IgD-negative memory B cell (primary cell): ENCODE data around the gene FASTKD2. TPM values are rescaled to one million over a fixed set of nuclear protein-coding genes. Genes with fewer than 3 reads are reported as not detected.
"Not testable (repeated sequence)": the region's sequence is repeated elsewhere in the genome, so short reads cannot be mapped to it uniquely, and the experiment has no call there.

ENCODE experiments used
- H3K27ac Mint-ChIP-seq, 3 donors: one replicate each; pipeline ENCODE4 v1.8.0; 2020 to 2022; ENCODE audit warnings: mild to moderate bottlenecking in 3 of 3, mixed read lengths in 3 of 3, moderate library complexity in 1 of 3
- H3K27me3 Mint-ChIP-seq: one replicate; pipeline ENCODE4 v1.8.0; 2021; ENCODE audit warnings: mixed read lengths
- H3K36me3 Mint-ChIP-seq: one replicate; pipeline ENCODE4 v1.8.0; 2020; ENCODE audit warnings: mild to moderate bottlenecking, mixed read lengths
- H3K4me1 Mint-ChIP-seq, 3 donors: one replicate each; pipeline ENCODE4 v1.8.0; 2020 to 2022; ENCODE audit warnings: mixed read lengths in 3 of 3, mild to moderate bottlenecking in 1 of 3
- H3K4me3 Mint-ChIP-seq, 4 donors: one replicate each; pipeline ENCODE4 v1.8.0; 2020 to 2022; ENCODE audit warnings: mild to moderate bottlenecking in 4 of 4, mixed read lengths in 4 of 4, moderate library complexity in 3 of 4
- H3K9me3 Mint-ChIP-seq, 3 donors: one replicate each; pipeline ENCODE4 v1.8.0; 2020 to 2021; ENCODE audit warnings: mixed read lengths in 3 of 3, mild to moderate bottlenecking in 1 of 3
- polyA plus RNA-seq: library from polyadenylated mRNA; unstranded; fragments of 300-500 nt; fragmentation: Illumina TruSeq; gene quantifications from one replicate; pipeline ENCODE4 v1.2.3, GENCODE V29; 2021

The FASTKD2 gene
- polyA plus RNA-seq, 1 donor from 2014 or later = 20.2 TPM

GRCh38 chr2:206802654-206803514 lies 37.5 kb downstream of the FASTKD2 start:
- no peak overlapping the region for H3K27ac Mint-ChIP-seq
- H3K9me3 Mint-ChIP-seq = no peaks in the 10 kb centered on the region
- peaks cover 3% of the 10 kb centered on the region for H3K36me3 Mint-ChIP-seq
- no peaks in the 10 kb centered on the region for H3K27me3 Mint-ChIP-seq
- no peak overlapping the region for H3K4me3 Mint-ChIP-seq
- H3K4me1 Mint-ChIP-seq = peaks cover 4 to 9% (median 8%) of the 10 kb centered on the region in 3 donors

GRCh38 chr2:206804326-206804725 lies 38.9 kb downstream of the FASTKD2 start:
- H3K27me3 Mint-ChIP-seq = no peaks in the 10 kb centered on the region
- no peak overlapping the region for H3K4me3 Mint-ChIP-seq
- H3K4me1 Mint-ChIP-seq = peaks cover 4 to 6% (median 5%) of the 10 kb centered on the region in 3 donors
- no peaks in the 10 kb centered on the region for H3K9me3 Mint-ChIP-seq
- H3K27ac Mint-ChIP-seq = no peak overlapping the region
- peaks cover 3% of the 10 kb centered on the region for H3K36me3 Mint-ChIP-seq

- Mint-ChIP-seq H3K9me3 (no peaks in the 10 kb centered on the region), H3K4me1 (peaks cover 0 to under 1% (median 0%) of the 10 kb centered on the region in 3 donors), H3K4me3 (no peak overlapping the region), H3K27ac (no peak overlapping the region), H3K27me3 (no peaks in the 10 kb centered on the region), H3K36me3 (peaks cover 3% of the 10 kb centered on the region)
Measured at GRCh38 chr2:206805887-206806607, 40.6 kb downstream of the FASTKD2 start.

GRCh38 chr2:206807624-206808023 lies 42.2 kb downstream of the FASTKD2 start:
- H3K36me3 Mint-ChIP-seq, H3K9me3 Mint-ChIP-seq, H3K4me1 Mint-ChIP-seq, H3K4me3 Mint-ChIP-seq, H3K27me3 Mint-ChIP-seq, H3K27ac Mint-ChIP-seq: not testable (repeated sequence)

GRCh38 chr2:206812471-206812870 lies 47.1 kb downstream of the FASTKD2 start:
- H3K27me3 Mint-ChIP-seq, H3K27ac Mint-ChIP-seq, H3K4me1 Mint-ChIP-seq, H3K9me3 Mint-ChIP-seq, H3K4me3 Mint-ChIP-seq, H3K36me3 Mint-ChIP-seq: not testable (repeated sequence)

GRCh38 chr2:206814498-206814897 lies 49.1 kb downstream of the FASTKD2 start:
- Mint-ChIP-seq H3K9me3 (peaks cover 0 to 6% (median 0%) of the 10 kb centered on the region in 3 donors), H3K36me3 (no peaks in the 10 kb centered on the region), H3K27ac (no peak overlapping the region), H3K4me3 (no peak overlapping the region), H3K4me1 (peaks cover 0 to 2% (median 0%) of the 10 kb centered on the region in 3 donors), H3K27me3 (no peaks in the 10 kb centered on the region)

GRCh38 chr2:206820807-206821206 lies 55.4 kb downstream of the FASTKD2 start:
- H3K27ac Mint-ChIP-seq = no peak overlapping the region
- H3K4me3 Mint-ChIP-seq = no peak overlapping the region
- H3K9me3 Mint-ChIP-seq = peaks cover 0 to under 1% (median 0%) of the 10 kb centered on the region in 3 donors
- no peaks in the 10 kb centered on the region for H3K27me3 Mint-ChIP-seq
- H3K4me1 Mint-ChIP-seq = peaks cover 0 to under 1% (median 0%) of the 10 kb centered on the region in 3 donors
- peaks cover 4% of the 10 kb centered on the region for H3K36me3 Mint-ChIP-seq

- Mint-ChIP-seq H3K9me3 (no peaks in the 10 kb centered on the region), H3K4me1 (peaks cover 0 to 1% (median 0%) of the 10 kb centered on the region in 3 donors), H3K4me3 (no peak overlapping the region), H3K27ac (no peak overlapping the region), H3K36me3 (peaks cover 4% of the 10 kb centered on the region), H3K27me3 (no peaks in the 10 kb centered on the region)
Measured at GRCh38 chr2:206823178-206823577, 57.8 kb downstream of the FASTKD2 start.

GRCh38 chr2:206824087-206824618 lies 58.7 kb downstream of the FASTKD2 start:
- Mint-ChIP-seq H3K36me3 (peaks cover 4% of the 10 kb centered on the region), H3K4me3 (no peak overlapping the region)

GRCh38 chr2:206824993-206825392 lies 59.6 kb downstream of the FASTKD2 start:
- Mint-ChIP-seq H3K27me3 (no peaks in the 10 kb centered on the region), H3K4me1 (peaks cover 0 to 1% (median 0%) of the 10 kb centered on the region in 3 donors), H3K4me3 (no peak overlapping the region), H3K27ac (no peak overlapping the region), H3K9me3 (no peaks in the 10 kb centered on the region), H3K36me3 (peaks cover 4% of the 10 kb centered on the region)

More at GRCh38 chr2:206824087-206824618, 58.7 kb downstream of the FASTKD2 start:
- Mint-ChIP-seq H3K27ac (no peak overlapping the region), H3K27me3 (no peaks in the 10 kb centered on the region), H3K4me1 (peaks cover 0 to 1% (median 0%) of the 10 kb centered on the region in 3 donors), H3K9me3 (no peaks in the 10 kb centered on the region)

GRCh38 chr2:206831442-206831995 lies 66.1 kb downstream of the FASTKD2 start:
- Mint-ChIP-seq H3K9me3 (peaks cover 0 to 15% (median 1%) of the 10 kb centered on the region in 3 donors), H3K4me1 (no peaks in the 10 kb centered on the region), H3K4me3 (no peak overlapping the region), H3K27ac (no peak overlapping the region), H3K27me3 (no peaks in the 10 kb centered on the region), H3K36me3 (peaks cover 3% of the 10 kb centered on the region)

GRCh38 chr2:206832873-206833272 lies 67.5 kb downstream of the FASTKD2 start:
- Mint-ChIP-seq H3K4me1 (no peaks in the 10 kb centered on the region), H3K36me3 (peaks cover 3% of the 10 kb centered on the region), H3K9me3 (peaks cover 0 to 15% (median 1%) of the 10 kb centered on the region in 3 donors), H3K4me3 (no peak overlapping the region), H3K27ac (no peak overlapping the region), H3K27me3 (peaks cover 1% of the 10 kb centered on the region)

GRCh38 chr2:206833291-206833690 lies 67.9 kb downstream of the FASTKD2 start:
- peaks cover 3% of the 10 kb centered on the region for H3K36me3 Mint-ChIP-seq
- no peaks in the 10 kb centered on the region for H3K4me1 Mint-ChIP-seq
- H3K4me3 Mint-ChIP-seq = no peak overlapping the region
- H3K27me3 Mint-ChIP-seq = peaks cover 1% of the 10 kb centered on the region
- peaks cover 0 to 15% (median 1%) of the 10 kb centered on the region in 3 donors for H3K9me3 Mint-ChIP-seq
- H3K27ac Mint-ChIP-seq = no peak overlapping the region

GRCh38 chr2:206836722-206837121 lies 71.3 kb downstream of the FASTKD2 start:
- Mint-ChIP-seq H3K36me3 (peaks cover 3% of the 10 kb centered on the region), H3K4me1 (peaks cover 0 to 2% (median 0%) of the 10 kb centered on the region in 3 donors), H3K9me3 (peaks cover 3 to 15% (median 3%) of the 10 kb centered on the region in 3 donors), H3K27ac (no peak overlapping the region), H3K4me3 (no peak overlapping the region), H3K27me3 (peaks cover 4% of the 10 kb centered on the region)

- H3K9me3 Mint-ChIP-seq = peaks cover 3 to 15% (median 3%) of the 10 kb centered on the region in 3 donors
- no peak overlapping the region for H3K27ac Mint-ChIP-seq
- H3K27me3 Mint-ChIP-seq = peaks cover 4% of the 10 kb centered on the region
- H3K4me1 Mint-ChIP-seq = peaks cover 0 to 2% (median 0%) of the 10 kb centered on the region in 3 donors
- peaks cover 3% of the 10 kb centered on the region for H3K36me3 Mint-ChIP-seq
- H3K4me3 Mint-ChIP-seq = no peak overlapping the region
Measured at GRCh38 chr2:206837775-206838174, 72.4 kb downstream of the FASTKD2 start.
